ENCODE results near the gene NOP16. TPM values are rescaled to one million over a fixed set of nuclear protein-coding genes. Genes with fewer than 3 reads are reported as not detected.
A peak's percentile ranks its signal among the peaks of the same experiment; 100 is the strongest.

The NOP16 gene
- polyA plus RNA-seq, 10 donors, result 21.6 to 34.0 (median 28.2) TPM

- no peak for DNase-seq
Measured at GRCh38 chr5:176389135-176390123, 1.0 kb upstream of the NOP16 start.

- no peak for DNase-seq
Measured at GRCh38 chr5:176388003-176388443, 375 bp downstream of the NOP16 start.

GRCh38 chr5:176387384-176387925 is 943 bp downstream of the NOP16 start:
- DNase-seq, result no peak

- no peak for DNase-seq
Measured at GRCh38 chr5:176386491-176386890, 1.9 kb downstream of the NOP16 start.

- no peak for DNase-seq
Measured at GRCh38 chr5:176384991-176385390, 3.4 kb downstream of the NOP16 start.

GRCh38 chr5:176384366-176384930 is 4.0 kb downstream of the NOP16 start:
- no peak for DNase-seq

- no peak for DNase-seq
Measured at GRCh38 chr5:176383961-176384360, 4.4 kb downstream of the NOP16 start.

GRCh38 chr5:176383248-176383905 is 5.0 kb downstream of the NOP16 start:
- no peak for DNase-seq

GRCh38 chr5:176382721-176383120 is 5.7 kb downstream of the NOP16 start:
- DNase-seq, result no peak

GRCh38 chr5:176381979-176382378 is 6.4 kb downstream of the NOP16 start:
- DNase-seq, result no peak

- DNase-seq, result no peak
Measured at GRCh38 chr5:176381423-176381822, 7.0 kb downstream of the NOP16 start.

GRCh38 chr5:176379881-176380280 is 8.5 kb downstream of the NOP16 start:
- DNase-seq, result no peak

GRCh38 chr5:176373100-176373818 is 15.1 kb downstream of the NOP16 start:
- peak in 2 of 3 donors; percentile 38 to 53 for DNase-seq

GRCh38 chr5:176371621-176372539 is 16.5 kb downstream of the NOP16 start:
- no peak for DNase-seq

- DNase-seq, result no peak
Measured at GRCh38 chr5:176369934-176370711, 18.3 kb downstream of the NOP16 start.

- DNase-seq, result no peak
Measured at GRCh38 chr5:176368726-176369125, 19.7 kb downstream of the NOP16 start.

- DNase-seq, result no peak
Measured at GRCh38 chr5:176366232-176366894, 22.0 kb downstream of the NOP16 start.

- DNase-seq, result peak; percentile 36 to 83 (median 61)
Measured at GRCh38 chr5:176365351-176366231, 22.8 kb downstream of the NOP16 start, which contains the start of gene ARL10. TSS of gene ARL10 (plus strand) at chr5:176365487. CDS start at chr5:176365564, 77 bp downstream.

All from muscle of back (tissue), 11 donors.